GM12801 (cell line): Measurements from ENCODE around the gene DYNC2H1.

Experiments used
- CTCF ChIP-seq: IDR thresholded peaks from one replicate; pipeline ENCODE4 v1.5.1; 2011; ENCODE audit warnings: control low read depth; ENCODE audit not compliant: insufficient read length; ENCODE audit errors: extremely low read depth

Gene DYNC2H1

GRCh38 chr11:103234974-103235373 is 125.7 kb downstream of the DYNC2H1 start:
- TF ChIP-seq CTCF: no peak

- no peak for TF ChIP-seq CTCF
Observed at GRCh38 chr11:103241574-103241973, 132.3 kb downstream of the DYNC2H1 start.

- TF ChIP-seq CTCF: no peak
Observed at GRCh38 chr11:103254123-103254522, 144.9 kb downstream of the DYNC2H1 start.

DNA sequence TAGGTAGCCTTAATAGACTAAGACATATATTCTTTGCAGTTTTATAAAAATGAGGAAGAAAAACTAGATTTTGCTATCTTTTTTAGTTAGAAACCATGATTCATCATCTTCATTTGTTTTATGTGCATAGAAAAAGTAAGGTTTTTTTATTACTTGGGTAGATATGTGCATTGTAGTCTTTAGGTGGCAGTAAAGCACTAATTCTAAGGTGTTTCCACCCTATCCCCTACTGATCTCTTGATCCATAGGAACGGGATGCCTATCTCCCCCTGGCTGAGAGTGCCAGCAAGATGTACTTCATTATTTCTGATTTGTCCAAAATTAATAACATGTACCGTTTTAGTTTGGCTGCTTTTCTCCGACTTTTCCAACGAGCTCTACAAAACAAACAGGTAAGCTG is 148.1 kb downstream of the DYNC2H1 start:
- TF ChIP-seq CTCF: no peak

DNA sequence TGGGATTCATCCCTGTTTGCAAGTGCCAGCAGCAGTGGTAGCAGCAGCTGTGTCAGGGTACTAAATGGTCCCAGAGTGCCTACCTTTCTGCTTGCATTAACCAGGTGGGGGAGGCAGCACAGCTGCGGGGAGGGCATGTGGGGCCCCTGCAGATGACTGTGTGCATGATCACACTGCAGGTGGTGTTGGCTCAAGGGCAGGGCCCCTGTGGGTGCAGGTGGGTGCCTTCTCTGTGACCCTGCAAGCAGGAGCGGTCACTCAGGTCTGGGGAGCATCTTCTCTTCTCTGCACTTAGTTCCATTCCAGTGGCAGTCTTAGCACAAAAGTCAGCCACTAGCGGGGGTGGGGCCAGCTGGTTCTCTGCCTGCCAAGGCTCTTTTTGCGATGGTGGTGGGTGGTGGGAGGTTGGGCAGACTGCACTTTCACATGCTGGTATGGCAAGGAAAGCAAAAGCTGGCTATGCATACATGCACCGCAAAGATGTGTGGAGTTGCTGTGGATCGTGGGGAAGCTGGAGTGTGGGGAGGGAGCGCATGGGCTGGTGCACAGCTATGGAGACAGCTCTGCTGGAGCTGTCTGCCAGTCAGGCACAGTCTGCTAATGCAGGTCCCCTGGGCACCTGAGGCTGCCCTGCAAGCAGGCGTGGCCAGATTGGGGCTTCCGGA is 157.1 kb downstream of the DYNC2H1 start:
- TF ChIP-seq CTCF: no peak

- TF ChIP-seq CTCF: no peak
Observed at GRCh38 chr11:103272876-103273275, 163.7 kb downstream of the DYNC2H1 start.

- TF ChIP-seq CTCF: no peak
Observed at GRCh38 chr11:103274025-103274424, 164.8 kb downstream of the DYNC2H1 start.
